Ectodermal cell (in vitro differentiated cells): ENCODE data around the gene KATNIP.
"Not testable (repeated sequence)": the region's sequence is repeated elsewhere in the genome, so short reads cannot be mapped to it uniquely, and the experiment has no call there.

Experiments used
- H3K27ac ChIP-seq: 2 replicates; pipeline ENCODE4 v1.7.0; 2013; ENCODE audit warnings: mild to moderate bottlenecking, low read depth, low read length; ENCODE audit not compliant: insufficient read depth, poor library complexity, severe bottlenecking
- H3K27me3 ChIP-seq: 2 replicates; pipeline ENCODE4 v1.7.0; 2013; ENCODE audit warnings: mild to moderate bottlenecking, low read length; ENCODE audit not compliant: insufficient read depth, control insufficient read depth, poor library complexity, severe bottlenecking
- H3K36me3 ChIP-seq: one replicate; pipeline ENCODE4 v1.7.0; 2013; ENCODE audit warnings: low read length; ENCODE audit not compliant: control insufficient read depth, insufficient read depth
- H3K4me1 ChIP-seq: one replicate; pipeline ENCODE4 v1.7.0; 2013; ENCODE audit warnings: low read length; ENCODE audit not compliant: control insufficient read depth, insufficient read depth
- H3K4me3 ChIP-seq: 2 replicates; pipeline ENCODE4 v1.7.0; 2013; ENCODE audit warnings: low read depth, low read length, control low read depth; ENCODE audit not compliant: insufficient read depth
- H3K9me3 ChIP-seq: 2 replicates; pipeline ENCODE4 v1.7.0; 2013; ENCODE audit warnings: mild to moderate bottlenecking, low read length, moderate library complexity; ENCODE audit not compliant: control insufficient read depth
- WGBS, 2 experiments: methylation state at CpG; one replicate each; pipeline ENCODE4 v1.1.7; 2013; ENCODE audit warnings: missing lambda C conversion rate in 2 of 2; 5-methylcytosine and 5-hydroxymethylcytosine counted together

Gene KATNIP

GRCh38 chr16:27556471-27556870, 6.5 kb downstream of the KATNIP start:
- Histone ChIP-seq H3K4me1 (no peaks in the 10 kb centered on the region), H3K9me3 (no peaks in the 10 kb centered on the region), H3K27ac (no peak overlapping the region), H3K36me3 (no peaks in the 10 kb centered on the region), H3K4me3 (no peak overlapping the region), H3K27me3 (no peaks in the 10 kb centered on the region)
- 100% methylated on average over 1 of the region's 1 CpG; no CpG with 5 or more reads in 1 of the 2 experiments for WGBS, 2 experiments

GRCh38 chr16:27558434-27558833, 8.5 kb downstream of the KATNIP start:
- H3K4me3 ChIP-seq = no peak overlapping the region
- H3K36me3 ChIP-seq = no peaks in the 10 kb centered on the region
- H3K27me3 ChIP-seq = no peaks in the 10 kb centered on the region
- H3K9me3 ChIP-seq = no peaks in the 10 kb centered on the region
- 91 to 93% methylated on average over 3 of the region's 3 CpGs for WGBS, 2 experiments
- H3K4me1 ChIP-seq = no peaks in the 10 kb centered on the region
- no peak overlapping the region for H3K27ac ChIP-seq

GRCh38 chr16:27558932-27559331, 9.0 kb downstream of the KATNIP start:
- 92 to 100% methylated on average over 1 of the region's 1 CpG for WGBS, 2 experiments
- Histone ChIP-seq H3K4me3 (no peak overlapping the region), H3K36me3 (no peaks in the 10 kb centered on the region), H3K27ac (no peak overlapping the region), H3K27me3 (no peaks in the 10 kb centered on the region), H3K9me3 (no peaks in the 10 kb centered on the region), H3K4me1 (no peaks in the 10 kb centered on the region)

- Histone ChIP-seq H3K36me3 (no peaks in the 10 kb centered on the region), H3K27ac (no peak overlapping the region), H3K9me3 (no peaks in the 10 kb centered on the region), H3K27me3 (no peaks in the 10 kb centered on the region), H3K4me1 (no peaks in the 10 kb centered on the region), H3K4me3 (no peak overlapping the region)
- WGBS, 2 experiments = 93 to 98% methylated on average over 8 of the region's 8 CpGs
Observed at GRCh38 chr16:27561216-27561615, 11.3 kb downstream of the KATNIP start.

DNA sequence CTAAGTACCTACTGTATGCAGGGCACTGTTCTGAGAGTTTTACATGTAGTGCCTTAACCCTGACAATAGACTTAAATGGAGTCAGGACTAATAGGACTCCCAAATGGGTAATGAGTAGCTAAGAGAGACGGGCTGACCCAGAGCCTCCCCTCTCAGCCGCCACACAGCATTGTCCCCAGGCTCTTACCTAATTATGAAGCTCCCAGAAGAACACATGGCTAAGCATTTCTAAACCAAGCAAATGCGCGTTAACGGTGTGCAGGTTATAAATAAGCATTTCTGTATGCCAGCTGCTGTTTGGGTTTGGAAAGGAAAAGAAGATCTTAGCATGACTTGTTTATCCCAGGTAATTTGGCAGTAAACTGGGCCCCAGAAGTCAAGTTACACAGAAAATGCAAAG, 14.3 kb downstream of the KATNIP start:
- no peaks in the 10 kb centered on the region for H3K27me3 ChIP-seq
- H3K9me3 ChIP-seq = no peaks in the 10 kb centered on the region
- WGBS, 2 experiments = 95 to 97% methylated on average over 5 of the region's 5 CpGs
- H3K36me3 ChIP-seq = no peaks in the 10 kb centered on the region
- H3K27ac ChIP-seq = no peak overlapping the region
- no peaks in the 10 kb centered on the region for H3K4me1 ChIP-seq
- H3K4me3 ChIP-seq = no peak overlapping the region

- Histone ChIP-seq H3K9me3 (no peaks in the 10 kb centered on the region), H3K27ac (no peak overlapping the region), H3K4me3 (no peak overlapping the region), H3K27me3 (no peaks in the 10 kb centered on the region), H3K4me1 (peaks cover 1% of the 10 kb centered on the region), H3K36me3 (no peaks in the 10 kb centered on the region)
- WGBS, 2 experiments = 93% methylated on average over 6 of the region's 6 CpGs
Observed at GRCh38 chr16:27566417-27566816, 16.5 kb downstream of the KATNIP start.

DNA sequence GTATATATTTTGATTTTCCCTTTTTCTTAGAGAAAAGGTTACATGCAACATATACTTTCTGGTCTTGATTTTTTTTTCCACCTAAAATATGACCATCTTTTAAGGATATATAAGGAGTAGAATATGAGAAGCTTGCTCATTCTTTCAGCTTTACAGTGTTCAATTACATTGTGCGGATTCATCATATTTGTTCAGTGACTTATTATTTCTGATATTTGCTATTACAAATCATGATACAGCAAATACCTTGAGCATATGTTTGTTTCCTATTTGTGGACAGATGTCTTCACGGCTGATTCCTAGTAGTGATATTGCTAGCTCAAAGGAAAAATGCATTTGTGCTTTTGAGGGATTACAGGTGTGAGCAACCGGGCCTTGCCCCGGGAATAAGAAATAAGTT, 18.1 kb downstream of the KATNIP start:
- no peaks in the 10 kb centered on the region for H3K36me3 ChIP-seq
- H3K9me3 ChIP-seq = no peaks in the 10 kb centered on the region
- H3K27ac ChIP-seq = no peak overlapping the region
- no peaks in the 10 kb centered on the region for H3K27me3 ChIP-seq
- 96 to 97% methylated on average over 3 to 4 of the region's 4 CpGs for WGBS, 2 experiments
- no peak overlapping the region for H3K4me3 ChIP-seq
- H3K4me1 ChIP-seq = peaks cover 13% of the 10 kb centered on the region

DNA sequence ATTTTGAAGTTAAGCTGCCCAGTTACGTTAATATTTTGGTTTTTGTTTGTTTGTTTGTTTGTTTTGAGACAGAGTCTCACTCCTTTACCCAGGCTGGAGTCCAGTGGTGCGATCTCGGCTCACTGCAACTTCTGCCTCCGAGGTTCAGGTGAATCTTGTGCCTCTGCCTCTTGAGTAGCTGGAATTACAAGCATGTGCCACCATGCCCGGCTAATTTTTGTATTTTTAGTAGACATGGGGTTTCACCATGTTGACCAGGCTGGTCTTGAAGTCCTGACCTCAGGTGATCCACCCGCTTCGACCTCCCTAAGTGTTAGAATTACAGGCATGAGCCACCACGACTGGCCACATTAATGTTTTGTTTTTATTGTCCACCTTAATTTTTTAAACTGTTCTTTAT, 21.0 kb downstream of the KATNIP start:
- H3K27ac ChIP-seq, H3K4me3 ChIP-seq, H3K36me3 ChIP-seq, H3K27me3 ChIP-seq, H3K9me3 ChIP-seq: not testable (repeated sequence)
- H3K4me1 ChIP-seq = peaks cover 13% of the 10 kb centered on the region
- WGBS, 2 experiments = 90 to 93% methylated on average over 7 of the region's 8 CpGs

GRCh38 chr16:27571433-27572326, 21.7 kb downstream of the KATNIP start:
- Histone ChIP-seq H3K4me1 (peaks cover 13% of the 10 kb centered on the region), H3K27ac (peak overlapping the region; percentile 4), H3K9me3 (no peaks in the 10 kb centered on the region), H3K4me3 (no peak overlapping the region), H3K36me3 (no peaks in the 10 kb centered on the region), H3K27me3 (no peaks in the 10 kb centered on the region)
- 85 to 88% methylated on average over 7 to 8 of the region's 8 CpGs for WGBS, 2 experiments

GRCh38 chr16:27572711-27573110, 22.8 kb downstream of the KATNIP start:
- WGBS, 2 experiments = 87 to 91% methylated on average over 6 of the region's 6 CpGs
- H3K9me3 ChIP-seq = no peaks in the 10 kb centered on the region
- H3K4me1 ChIP-seq = peaks cover 13% of the 10 kb centered on the region
- peak overlapping the region; percentile 47 for H3K27ac ChIP-seq
- H3K4me3 ChIP-seq = no peak overlapping the region
- H3K27me3 ChIP-seq = no peaks in the 10 kb centered on the region
- no peaks in the 10 kb centered on the region for H3K36me3 ChIP-seq
